Stromal cell of bone marrow (primary cell): ENCODE measurements around the gene LRPAP1.
"Not testable (repeated sequence)": the region's sequence is repeated elsewhere in the genome, so short reads cannot be mapped to it uniquely, and the experiment has no call there.

Experiments used
- DNase-seq: peaks from one replicate; pipeline ENCODE4 v3.0.0-alpha.2; 2012; ENCODE audit warnings: low read depth

Gene LRPAP1

GRCh38 chr4:3460926-3461325, 71.3 kb downstream of the LRPAP1 start:
- no peak for DNase-seq

GRCh38 chr4:3459156-3459555, 73.1 kb downstream of the LRPAP1 start:
- DNase-seq: not testable (repeated sequence)

- no peak for DNase-seq
These were observed 73.9 kb downstream of the LRPAP1 start for GRCh38 chr4:3458371-3458770.

DNA sequence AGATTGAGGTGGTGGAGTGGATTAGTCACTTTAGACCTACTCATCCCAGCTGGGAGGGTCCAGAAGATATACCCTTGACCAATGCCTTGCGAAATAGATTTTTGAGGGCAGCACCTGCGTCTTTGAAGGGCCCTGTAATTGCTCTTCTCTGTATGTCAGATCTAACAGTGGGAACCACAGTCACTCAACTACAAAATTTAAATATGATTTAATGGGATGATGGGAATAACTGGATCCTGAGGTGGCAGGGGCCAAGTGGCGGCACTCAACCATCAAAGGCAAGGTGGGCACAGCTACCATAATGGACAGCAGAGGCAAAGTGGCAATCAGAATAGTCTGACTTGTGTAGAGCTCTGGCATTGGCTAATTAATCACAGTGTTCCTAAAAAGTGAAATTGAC, 76.6 kb downstream of the LRPAP1 start:
- not testable (repeated sequence) for DNase-seq
